ENCODE data around the gene NPLOC4. TPM values are rescaled to one million over a fixed set of nuclear protein-coding genes. Genes with fewer than 3 reads are reported as not detected.

NPLOC4 gene
- polyA plus RNA-seq, 1 of the 3 experiments (the other 2 are of a cell fraction), result 88.6 TPM

DNA sequence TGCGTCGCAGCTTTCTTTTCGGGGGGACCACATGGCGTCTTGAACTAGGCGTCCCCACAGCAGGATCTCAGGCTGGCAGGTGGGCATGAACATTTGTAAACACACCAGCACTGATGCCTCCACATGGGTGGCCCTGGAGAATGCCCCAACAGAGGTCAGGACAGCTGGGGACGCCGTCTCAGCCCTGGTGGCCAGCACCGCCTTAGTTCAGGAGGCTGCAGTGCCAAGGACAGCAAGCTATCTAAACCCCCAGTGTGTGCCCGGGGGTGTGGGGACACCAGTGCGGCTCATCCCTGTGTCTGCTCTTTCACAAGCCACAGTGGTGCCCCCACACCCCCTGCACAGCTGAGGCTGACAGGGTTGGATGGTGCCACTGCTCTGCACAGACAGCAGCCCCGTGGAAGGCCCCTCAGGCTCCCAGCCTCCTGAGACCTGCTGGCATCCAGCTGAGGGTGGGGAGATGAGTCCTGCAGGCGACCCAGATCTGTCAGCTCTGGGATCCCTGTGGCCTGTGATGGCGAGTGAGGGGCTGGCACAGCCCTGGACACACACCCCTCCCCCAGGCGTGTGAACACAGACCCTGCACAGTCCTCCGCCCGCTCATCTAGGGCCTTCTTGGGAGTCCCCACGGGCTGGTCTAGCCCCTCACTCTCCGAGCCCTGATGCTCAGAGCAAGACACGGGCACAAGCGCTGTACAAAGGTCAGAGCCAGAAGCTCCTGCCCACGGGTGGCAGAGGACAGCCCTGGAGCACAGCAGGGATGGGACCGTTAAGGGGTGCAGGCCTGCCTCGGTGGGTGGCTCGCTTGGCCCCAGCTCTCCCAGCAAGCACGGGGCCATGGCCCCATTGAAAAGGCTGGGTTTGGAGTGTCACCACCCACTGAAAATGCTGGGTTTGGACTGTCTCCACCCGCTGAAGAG lies 98.0 kb downstream of the NPLOC4 start:
- Histone ChIP-seq H3F3A (replicated peaks; ENCODE audit: insufficient read depth) (peaks cover 11% of the 10 kb centered on the region), H4K20me1 (ENCODE audit: insufficient read depth) (peaks cover 9% of the 10 kb centered on the region; the same call in 1 of the 2 replicates), H3K9me2 (no peaks in the 10 kb centered on the region), H3K79me2 (ENCODE audit: insufficient read depth) (no peaks in the 10 kb centered on the region), H3K4me1 (ENCODE audit: control insufficient read depth in 1 of 2, insufficient read depth in 2 of 2, low read depth in 1 of 2, low read length in 1 of 2) (peaks cover 0 to 30% of the 10 kb centered on the region in 2 experiments; a peak in 1 of 4 replicates), H3K9ac (no peak overlapping the region), H2AFZ (ENCODE audit: low read depth) (no peak overlapping the region), H3K27ac (ENCODE audit: low read depth in 2 of 2, low read length in 1 of 2) (no peak overlapping the region), H3K4me3 (ENCODE audit: low read depth in 2 of 2, low read length in 1 of 2) (no peak overlapping the region), H3K4me2 (no peak overlapping the region), H3K27me3 (ENCODE audit: insufficient read depth) (no peaks in the 10 kb centered on the region), H3K9me3 (no peaks in the 10 kb centered on the region), H3K36me3 (replicated peaks in 1 of 2; ENCODE audit: control insufficient read depth in 1 of 2, insufficient read depth in 2 of 2, low read length in 1 of 2) (peaks cover 8 to 35% of the 10 kb centered on the region in 2 experiments)
- DNase-seq, result no peak
- POLR2A ChIA-PET, result interaction anchor here (0.7 to 1.1 kb wide), 3 partner anchors 26 to 32 kb away, joined by 3 to 4 read pairs (median 3); partner anchors contain the start of gene ACTG1
- CTCF ChIA-PET, result interaction anchor here (0.7 to 4.2 kb wide), 15 partner anchors 13 to 285 kb away, joined by 3 to 39 read pairs (median 7); partner anchors contain the start of genes ACTG1 and FAAP100
- TF ChIP-seq SIN3A (IDR thresholded peaks at IDR 0.05; ENCODE audit: borderline replicate concordance, low read depth, low read length) (no peak), TAF1 (IDR thresholded peaks at IDR 0.05; ENCODE audit: borderline replicate concordance, low read depth, low read length) (no peak), MEF2A (IDR thresholded peaks at IDR 0.05; ENCODE audit: borderline replicate concordance, low read depth) (no peak), NFIC (IDR thresholded peaks at IDR 0.05; ENCODE audit: borderline replicate concordance) (no peak), EZH2phosphoT487 (IDR thresholded peaks at IDR 0.05; ENCODE audit: borderline replicate concordance, low read depth) (no peak), JUND (IDR thresholded peaks at IDR 0.05) (no peak), TCF12 (IDR thresholded peaks at IDR 0.05) (no peak), FOSL2 (IDR thresholded peaks at IDR 0.05; ENCODE audit: borderline replicate concordance, low read depth) (no peak), RFX5 (IDR thresholded peaks at IDR 0.05; ENCODE audit: low read length) (no peak), NRF1 (IDR thresholded peaks at IDR 0.05; ENCODE audit: low read depth, low read length) (no peak), RCOR1 (IDR thresholded peaks at IDR 0.05; ENCODE audit: low read length) (no peak), MXI1 (IDR thresholded peaks at IDR 0.05; ENCODE audit: low read depth, low read length) (no peak), GATA2 (CRISPR knock-in tag; IDR thresholded peaks at IDR 0.05) (no peak), GABPA (IDR thresholded peaks at IDR 0.05; ENCODE audit: low read depth) (no peak), ELF1 (IDR thresholded peaks at IDR 0.05) (no peak)
- TF ChIP-seq, protein P1, sequence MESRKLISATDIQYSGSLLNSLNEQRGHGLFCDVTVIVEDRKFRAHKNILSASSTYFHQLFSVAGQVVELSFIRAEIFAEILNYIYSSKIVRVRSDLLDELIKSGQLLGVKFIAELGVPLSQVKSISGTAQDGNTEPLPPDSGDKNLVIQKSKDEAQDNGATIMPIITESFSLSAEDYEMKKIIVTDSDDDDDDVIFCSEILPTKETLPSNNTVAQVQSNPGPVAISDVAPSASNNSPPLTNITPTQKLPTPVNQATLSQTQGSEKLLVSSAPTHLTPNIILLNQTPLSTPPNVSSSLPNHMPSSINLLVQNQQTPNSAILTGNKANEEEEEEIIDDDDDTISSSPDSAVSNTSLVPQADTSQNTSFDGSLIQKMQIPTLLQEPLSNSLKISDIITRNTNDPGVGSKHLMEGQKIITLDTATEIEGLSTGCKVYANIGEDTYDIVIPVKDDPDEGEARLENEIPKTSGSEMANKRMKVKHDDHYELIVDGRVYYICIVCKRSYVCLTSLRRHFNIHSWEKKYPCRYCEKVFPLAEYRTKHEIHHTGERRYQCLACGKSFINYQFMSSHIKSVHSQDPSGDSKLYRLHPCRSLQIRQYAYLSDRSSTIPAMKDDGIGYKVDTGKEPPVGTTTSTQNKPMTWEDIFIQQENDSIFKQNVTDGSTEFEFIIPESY (IDR thresholded peaks at IDR 0.05; ENCODE audit: borderline replicate concordance, low read depth), result no peak
- TF ChIP-seq, protein P2, sequence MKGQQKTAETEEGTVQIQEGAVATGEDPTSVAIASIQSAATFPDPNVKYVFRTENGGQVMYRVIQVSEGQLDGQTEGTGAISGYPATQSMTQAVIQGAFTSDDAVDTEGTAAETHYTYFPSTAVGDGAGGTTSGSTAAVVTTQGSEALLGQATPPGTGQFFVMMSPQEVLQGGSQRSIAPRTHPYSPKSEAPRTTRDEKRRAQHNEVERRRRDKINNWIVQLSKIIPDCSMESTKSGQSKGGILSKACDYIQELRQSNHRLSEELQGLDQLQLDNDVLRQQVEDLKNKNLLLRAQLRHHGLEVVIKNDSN (IDR thresholded peaks at IDR 0.05; ENCODE audit: borderline replicate concordance, low read depth), result no peak
- TF ChIP-seq, protein P3, sequence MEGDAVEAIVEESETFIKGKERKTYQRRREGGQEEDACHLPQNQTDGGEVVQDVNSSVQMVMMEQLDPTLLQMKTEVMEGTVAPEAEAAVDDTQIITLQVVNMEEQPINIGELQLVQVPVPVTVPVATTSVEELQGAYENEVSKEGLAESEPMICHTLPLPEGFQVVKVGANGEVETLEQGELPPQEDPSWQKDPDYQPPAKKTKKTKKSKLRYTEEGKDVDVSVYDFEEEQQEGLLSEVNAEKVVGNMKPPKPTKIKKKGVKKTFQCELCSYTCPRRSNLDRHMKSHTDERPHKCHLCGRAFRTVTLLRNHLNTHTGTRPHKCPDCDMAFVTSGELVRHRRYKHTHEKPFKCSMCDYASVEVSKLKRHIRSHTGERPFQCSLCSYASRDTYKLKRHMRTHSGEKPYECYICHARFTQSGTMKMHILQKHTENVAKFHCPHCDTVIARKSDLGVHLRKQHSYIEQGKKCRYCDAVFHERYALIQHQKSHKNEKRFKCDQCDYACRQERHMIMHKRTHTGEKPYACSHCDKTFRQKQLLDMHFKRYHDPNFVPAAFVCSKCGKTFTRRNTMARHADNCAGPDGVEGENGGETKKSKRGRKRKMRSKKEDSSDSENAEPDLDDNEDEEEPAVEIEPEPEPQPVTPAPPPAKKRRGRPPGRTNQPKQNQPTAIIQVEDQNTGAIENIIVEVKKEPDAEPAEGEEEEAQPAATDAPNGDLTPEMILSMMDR (IDR thresholded peaks at IDR 0.05), result no peak
- TF ChIP-seq, protein P4, sequence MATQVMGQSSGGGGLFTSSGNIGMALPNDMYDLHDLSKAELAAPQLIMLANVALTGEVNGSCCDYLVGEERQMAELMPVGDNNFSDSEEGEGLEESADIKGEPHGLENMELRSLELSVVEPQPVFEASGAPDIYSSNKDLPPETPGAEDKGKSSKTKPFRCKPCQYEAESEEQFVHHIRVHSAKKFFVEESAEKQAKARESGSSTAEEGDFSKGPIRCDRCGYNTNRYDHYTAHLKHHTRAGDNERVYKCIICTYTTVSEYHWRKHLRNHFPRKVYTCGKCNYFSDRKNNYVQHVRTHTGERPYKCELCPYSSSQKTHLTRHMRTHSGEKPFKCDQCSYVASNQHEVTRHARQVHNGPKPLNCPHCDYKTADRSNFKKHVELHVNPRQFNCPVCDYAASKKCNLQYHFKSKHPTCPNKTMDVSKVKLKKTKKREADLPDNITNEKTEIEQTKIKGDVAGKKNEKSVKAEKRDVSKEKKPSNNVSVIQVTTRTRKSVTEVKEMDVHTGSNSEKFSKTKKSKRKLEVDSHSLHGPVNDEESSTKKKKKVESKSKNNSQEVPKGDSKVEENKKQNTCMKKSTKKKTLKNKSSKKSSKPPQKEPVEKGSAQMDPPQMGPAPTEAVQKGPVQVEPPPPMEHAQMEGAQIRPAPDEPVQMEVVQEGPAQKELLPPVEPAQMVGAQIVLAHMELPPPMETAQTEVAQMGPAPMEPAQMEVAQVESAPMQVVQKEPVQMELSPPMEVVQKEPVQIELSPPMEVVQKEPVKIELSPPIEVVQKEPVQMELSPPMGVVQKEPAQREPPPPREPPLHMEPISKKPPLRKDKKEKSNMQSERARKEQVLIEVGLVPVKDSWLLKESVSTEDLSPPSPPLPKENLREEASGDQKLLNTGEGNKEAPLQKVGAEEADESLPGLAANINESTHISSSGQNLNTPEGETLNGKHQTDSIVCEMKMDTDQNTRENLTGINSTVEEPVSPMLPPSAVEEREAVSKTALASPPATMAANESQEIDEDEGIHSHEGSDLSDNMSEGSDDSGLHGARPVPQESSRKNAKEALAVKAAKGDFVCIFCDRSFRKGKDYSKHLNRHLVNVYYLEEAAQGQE (IDR thresholded peaks at IDR 0.05; ENCODE audit: low read depth, low read length), result no peak
- TF ChIP-seq, protein P5, sequence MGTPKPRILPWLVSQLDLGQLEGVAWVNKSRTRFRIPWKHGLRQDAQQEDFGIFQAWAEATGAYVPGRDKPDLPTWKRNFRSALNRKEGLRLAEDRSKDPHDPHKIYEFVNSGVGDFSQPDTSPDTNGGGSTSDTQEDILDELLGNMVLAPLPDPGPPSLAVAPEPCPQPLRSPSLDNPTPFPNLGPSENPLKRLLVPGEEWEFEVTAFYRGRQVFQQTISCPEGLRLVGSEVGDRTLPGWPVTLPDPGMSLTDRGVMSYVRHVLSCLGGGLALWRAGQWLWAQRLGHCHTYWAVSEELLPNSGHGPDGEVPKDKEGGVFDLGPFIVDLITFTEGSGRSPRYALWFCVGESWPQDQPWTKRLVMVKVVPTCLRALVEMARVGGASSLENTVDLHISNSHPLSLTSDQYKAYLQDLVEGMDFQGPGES (IDR thresholded peaks at IDR 0.05; ENCODE audit: low read depth, low read length), result no peak
- WGBS (ENCODE audit: low lambda C conversion rate), result 83% methylated on average over 24 of the region's 26 CpGs

Data from SK-N-SH (cell line).